Effector memory CD8-positive, alpha-beta T cell (primary cell): Measurements from ENCODE around the gene KRT33B.

ENCODE experiments used
- ATAC-seq: fragments of 150-1000 bp; cut with Tn5 transposase; replicated peaks from 2 replicates; pipeline ENCODE4 v1.10.0; 2021; ENCODE audit warnings: mild to moderate bottlenecking, moderate library complexity
- DNase-seq, 3 experiments: peaks; one replicate each; pipeline ENCODE4 v3.0.0; 2021
- H3K27ac Mint-ChIP-seq, 2 donors: one replicate each; pipeline ENCODE4 v1.8.0; 2022; ENCODE audit warnings: mild to moderate bottlenecking in 2 of 2, mixed read lengths in 2 of 2, moderate library complexity in 2 of 2
- H3K27me3 Mint-ChIP-seq, 2 donors: one replicate each; pipeline ENCODE4 v1.8.0; 2022; ENCODE audit warnings: mixed read lengths in 2 of 2
- H3K36me3 Mint-ChIP-seq: one replicate; pipeline ENCODE4 v1.8.0; 2022; ENCODE audit warnings: mild to moderate bottlenecking, moderate library complexity, mixed read lengths; ENCODE audit not compliant: insufficient read depth
- H3K4me1 Mint-ChIP-seq, 2 donors: one replicate each; pipeline ENCODE4 v1.8.0; 2022; ENCODE audit warnings: low read depth in 2 of 2, mixed read lengths in 2 of 2
- H3K4me3 Mint-ChIP-seq, 2 donors: one replicate each; pipeline ENCODE4 v1.8.0; 2022; ENCODE audit warnings: mild to moderate bottlenecking in 2 of 2, mixed read lengths in 2 of 2, moderate library complexity in 2 of 2
- H3K9me3 Mint-ChIP-seq, 2 donors: one replicate each; pipeline ENCODE4 v1.8.0; 2022; ENCODE audit warnings: mixed read lengths in 2 of 2

KRT33B gene

GRCh38 chr17:41322903-41323895 is 46.4 kb downstream of the KRT33B start:
- Mint-ChIP-seq H3K27ac (peak overlapping the region; percentile 81 to 84), H3K4me3 (no peak overlapping the region), H3K36me3 (peaks cover 4% of the 10 kb centered on the region), H3K27me3 (no peaks in the 10 kb centered on the region), H3K9me3 (no peaks in the 10 kb centered on the region), H3K4me1 (peaks cover 8 to 38% of the 10 kb centered on the region in 2 donors)
- ATAC-seq (no peak), DNase-seq (no peak)

- H3K9me3 Mint-ChIP-seq: no peaks in the 10 kb centered on the region
- H3K4me1 Mint-ChIP-seq: peaks cover 8 to 35% of the 10 kb centered on the region in 2 donors
- peaks cover 4% of the 10 kb centered on the region for H3K36me3 Mint-ChIP-seq
- ATAC-seq: peak; percentile 63
- no peaks in the 10 kb centered on the region for H3K27me3 Mint-ChIP-seq
- H3K4me3 Mint-ChIP-seq: no peak overlapping the region
- peak overlapping the region; percentile 57 to 81 for H3K27ac Mint-ChIP-seq
- peak in 2 of 3 experiments; percentile 24 for DNase-seq
Measured at GRCh38 chr17:41322094-41322902, 47.3 kb downstream of the KRT33B start.

- DNase-seq: no peak
- no peak for ATAC-seq
- Mint-ChIP-seq H3K27me3 (peaks cover 11 to 12% of the 10 kb centered on the region in 2 donors), H3K4me1 (peaks cover 5 to 7% of the 10 kb centered on the region in 2 donors), H3K4me3 (no peak overlapping the region), H3K36me3 (peaks cover 4% of the 10 kb centered on the region), H3K9me3 (no peaks in the 10 kb centered on the region), H3K27ac (no peak overlapping the region)
Measured at GRCh38 chr17:41318231-41318630, 51.4 kb downstream of the KRT33B start.

- H3K4me1 Mint-ChIP-seq: peaks cover 7 to 13% of the 10 kb centered on the region in 2 donors
- ATAC-seq (no peak), DNase-seq (no peak)
- H3K9me3 Mint-ChIP-seq: no peaks in the 10 kb centered on the region
- H3K27me3 Mint-ChIP-seq: peaks cover 11 to 12% of the 10 kb centered on the region in 2 donors
- no peak overlapping the region for H3K27ac Mint-ChIP-seq
- no peak overlapping the region for H3K4me3 Mint-ChIP-seq
- H3K36me3 Mint-ChIP-seq: no peaks in the 10 kb centered on the region
Measured at GRCh38 chr17:41315814-41316445, 53.7 kb downstream of the KRT33B start.

GRCh38 chr17:41315204-41315794 is 54.3 kb downstream of the KRT33B start, which contains the start of gene KRTAP17-1:
Gene KRTAP17-1, minus strand, starts transcription at chr17:41315710. Its CDS starts 60 bp downstream, at chr17:41315650.
- Mint-ChIP-seq H3K27ac (no peak within 1 kb of the TSS), H3K9me3 (no peaks in the 10 kb centered on the region), H3K4me1 (peaks cover 12 to 16% of the 10 kb centered on the region in 2 donors), H3K36me3 (no peaks in the 10 kb centered on the region), H3K4me3 (no peak within 1 kb of the TSS), H3K27me3 (peaks cover 11 to 12% of the 10 kb centered on the region in 2 donors)
- ATAC-seq (no peak), DNase-seq (no peak)
